NCI-H128 (cell line): ENCODE data around the gene MAST4.
A peak's percentile ranks its signal among the peaks of the same experiment; 100 is the strongest.

Source experiments
- DNase-seq: peaks from one replicate; lab custom pipeline; 2025; ENCODE audit not compliant: unreplicated experiment; lab: John Stamatoyannopoulos, UW

MAST4 gene

GRCh38 chr5:66595756-66596635 lies at the start of gene MAST4:
Gene MAST4, plus strand, starts transcription at chr5:66596393. Its CDS starts 263 bp downstream, at chr5:66596656.
- peak; percentile 38 for DNase-seq

- DNase-seq: no peak
Measured at GRCh38 chr5:66546541-66546940, 49.7 kb upstream of the MAST4 start.

GRCh38 chr5:66551338-66551737 lies 44.9 kb upstream of the MAST4 start:
- no peak for DNase-seq

DNA sequence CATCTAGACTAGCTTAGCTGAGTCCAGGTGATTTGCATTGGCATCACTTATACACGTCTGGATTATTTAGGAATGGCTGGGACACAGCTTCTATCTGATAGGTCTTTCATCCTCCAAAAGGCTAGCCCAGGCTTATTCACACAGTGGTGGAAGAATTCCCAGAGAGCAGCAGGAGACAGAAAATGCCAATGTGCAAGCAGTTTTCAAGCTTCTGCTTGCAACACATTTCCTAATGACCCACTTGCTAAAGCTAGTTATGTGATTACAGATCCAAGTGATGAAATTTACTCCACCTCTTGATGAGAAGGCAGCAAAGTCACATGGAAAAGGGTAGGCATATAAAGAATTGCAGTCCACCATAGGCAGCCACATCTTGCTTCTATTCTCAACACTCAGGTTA lies 44.2 kb upstream of the MAST4 start:
- DNase-seq: no peak

DNA sequence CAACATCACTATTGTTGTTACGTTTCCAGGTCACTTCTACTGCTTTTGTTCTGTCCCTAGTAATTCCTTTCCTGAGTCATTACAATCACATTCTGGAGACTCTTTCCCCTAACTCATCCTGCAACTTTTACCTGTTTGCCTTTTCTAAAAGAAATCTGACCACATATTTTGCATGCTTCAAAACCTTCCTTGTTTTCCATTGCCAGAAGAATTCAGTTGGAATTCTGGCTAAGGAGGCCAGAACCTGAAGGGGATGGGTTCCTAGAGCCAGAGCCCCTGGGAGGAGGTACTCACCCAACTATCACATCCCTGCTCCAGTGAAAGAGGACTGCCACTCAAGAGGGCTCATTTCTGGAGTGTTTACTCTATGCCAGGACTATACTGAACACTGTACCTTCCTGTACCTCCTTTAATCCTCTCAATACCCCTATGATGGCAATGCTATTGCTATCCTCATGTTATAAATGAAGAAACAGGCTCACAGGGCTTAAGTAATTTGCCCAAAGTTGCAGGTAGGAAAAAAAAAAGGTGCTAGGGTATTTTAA lies 42.8 kb upstream of the MAST4 start:
- no peak for DNase-seq

- no peak for DNase-seq
Measured at GRCh38 chr5:66553916-66554575, 42.1 kb upstream of the MAST4 start.

- DNase-seq: no peak
Measured at GRCh38 chr5:66554884-66555283, 41.3 kb upstream of the MAST4 start.

- no peak for DNase-seq
Measured at GRCh38 chr5:66558560-66558959, 37.6 kb upstream of the MAST4 start.

- DNase-seq: no peak
Measured at GRCh38 chr5:66560371-66560770, 35.8 kb upstream of the MAST4 start.

DNA sequence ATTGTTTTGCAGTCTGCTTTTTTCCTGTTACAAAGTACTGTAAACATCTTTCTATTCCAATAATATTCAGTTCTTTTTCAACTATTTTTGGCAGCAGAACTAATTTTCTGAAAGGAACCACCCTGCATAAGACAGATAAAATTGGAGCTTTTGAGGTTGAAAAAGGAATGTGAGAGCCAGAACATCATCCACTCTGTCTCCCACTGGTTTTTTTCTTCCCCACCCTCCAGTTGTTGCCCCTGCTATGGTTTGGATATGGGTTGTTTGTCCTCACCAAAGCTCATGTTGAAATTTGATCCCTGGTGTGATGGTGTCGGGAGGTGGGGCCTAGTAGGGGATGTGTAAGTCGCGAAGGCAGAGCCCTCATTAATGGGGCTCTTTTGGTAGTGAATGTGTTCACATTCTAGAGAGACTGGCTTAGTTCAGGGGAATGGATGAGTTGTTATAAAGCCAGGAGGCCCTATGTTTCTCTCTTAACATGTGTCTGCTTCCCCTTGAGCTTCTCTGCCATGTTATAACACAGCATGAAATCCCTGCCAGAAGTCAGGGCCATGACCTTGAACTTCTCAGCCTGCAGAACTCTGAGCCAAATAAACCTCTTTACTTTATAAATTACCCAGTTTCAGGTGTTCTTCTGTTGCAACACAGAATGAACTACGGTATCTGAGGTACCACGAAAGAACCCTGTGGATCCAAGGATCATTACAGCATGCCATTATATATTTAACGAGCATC lies 34.8 kb upstream of the MAST4 start:
- no peak for DNase-seq

GRCh38 chr5:66565878-66566277 lies 30.3 kb upstream of the MAST4 start:
- DNase-seq: no peak

GRCh38 chr5:66567474-66567873 lies 28.7 kb upstream of the MAST4 start:
- DNase-seq: no peak

- no peak for DNase-seq
Measured at GRCh38 chr5:66570201-66570600, 26.0 kb upstream of the MAST4 start.

DNA sequence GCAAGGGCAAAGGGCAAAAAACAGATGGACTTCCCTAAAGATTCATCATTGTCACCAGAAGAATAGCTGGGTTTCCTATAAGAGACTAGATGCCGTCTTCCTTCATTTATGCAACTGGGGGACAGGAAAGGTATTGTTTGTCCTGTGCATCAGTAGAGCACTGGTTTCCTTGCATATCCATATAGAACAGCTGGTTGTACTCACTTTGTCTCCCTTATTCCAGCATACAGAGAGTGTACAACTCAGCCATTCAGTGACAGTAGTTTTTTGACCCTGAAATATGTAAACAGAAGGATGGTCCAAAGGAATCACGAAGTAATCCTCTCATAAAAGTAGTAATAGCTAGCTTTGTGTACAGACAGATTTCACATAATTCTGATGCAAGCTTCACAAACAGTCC lies 22.5 kb upstream of the MAST4 start:
- no peak for DNase-seq

DNA sequence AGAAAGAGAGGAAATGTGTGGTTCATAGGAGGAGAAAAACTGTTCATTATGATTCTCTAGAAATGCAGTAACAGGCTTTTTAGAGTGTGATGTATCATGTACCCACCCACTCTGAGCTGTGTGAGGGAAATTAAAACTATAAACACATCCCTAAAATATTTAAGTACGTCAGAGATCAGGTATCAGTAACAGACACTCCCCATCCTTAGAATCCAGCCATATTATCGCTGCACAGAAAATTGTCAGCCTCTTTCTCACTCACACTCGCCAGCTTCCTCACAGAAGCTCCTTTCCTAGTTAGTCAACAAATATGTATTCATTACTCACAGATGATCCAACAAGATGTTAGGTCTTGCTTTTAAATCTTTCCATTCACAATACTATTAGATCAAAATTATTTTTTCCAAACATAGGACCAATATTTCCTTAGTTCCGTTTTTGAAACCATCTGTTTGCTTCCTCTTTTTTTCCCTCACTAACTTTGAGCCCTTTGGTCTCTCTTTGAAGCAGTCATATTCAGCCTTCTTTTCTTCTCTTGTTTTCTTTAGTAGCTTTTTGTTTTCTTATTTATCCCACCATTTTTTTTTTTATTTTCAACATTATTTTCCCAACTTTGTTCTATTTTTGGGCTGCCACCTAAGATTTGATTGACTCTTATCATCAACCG lies 13.6 kb upstream of the MAST4 start:
- no peak for DNase-seq

GRCh38 chr5:66585291-66585690 lies 10.9 kb upstream of the MAST4 start:
- no peak for DNase-seq

DNA sequence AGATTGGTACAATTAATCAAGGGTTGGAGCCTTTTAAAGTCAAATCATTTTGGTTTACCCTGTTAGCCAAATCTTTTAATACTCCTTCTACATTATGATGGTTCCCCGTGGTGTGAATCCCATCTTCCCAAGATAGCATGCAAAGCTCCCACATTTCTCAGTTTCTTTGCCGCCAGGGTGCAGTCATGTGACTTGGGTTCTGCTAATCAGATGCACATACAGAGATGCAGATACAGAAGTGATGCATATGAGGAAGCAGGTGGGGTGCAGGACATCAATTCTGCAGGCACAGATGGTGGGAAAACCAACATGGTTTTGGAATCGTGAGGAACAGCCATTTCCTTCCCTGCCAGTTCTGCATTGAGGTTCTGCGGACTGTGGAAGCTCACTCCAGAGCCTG lies 8.4 kb upstream of the MAST4 start:
- no peak for DNase-seq

- DNase-seq: no peak
Measured at GRCh38 chr5:66596636-66597182, 516 bp downstream of the MAST4 start.

GRCh38 chr5:66597183-66597757 lies 1.1 kb downstream of the MAST4 start:
- DNase-seq: no peak

DNA sequence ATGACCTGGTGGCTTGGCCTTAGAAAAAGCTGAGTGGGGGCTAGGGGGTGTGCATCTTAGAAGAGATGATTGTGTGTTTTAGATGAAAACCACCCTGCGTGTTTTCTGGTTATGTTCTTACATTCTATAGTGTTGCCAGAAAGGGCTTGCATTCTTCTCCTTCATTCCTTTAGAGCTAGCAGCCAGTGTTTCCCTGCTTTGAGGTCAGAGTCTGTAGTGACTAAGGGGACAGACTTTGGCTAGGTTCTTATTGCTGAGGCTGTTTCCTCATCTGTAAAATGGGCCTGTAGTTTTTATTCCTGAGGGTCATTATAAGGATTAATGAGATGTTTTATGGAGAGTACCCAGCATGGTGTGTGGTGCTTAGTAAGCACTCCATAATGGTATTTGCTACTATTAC lies 6.4 kb downstream of the MAST4 start:
- DNase-seq: no peak
